ENCODE data around the gene PTPN3.

Gene PTPN3

DNA sequence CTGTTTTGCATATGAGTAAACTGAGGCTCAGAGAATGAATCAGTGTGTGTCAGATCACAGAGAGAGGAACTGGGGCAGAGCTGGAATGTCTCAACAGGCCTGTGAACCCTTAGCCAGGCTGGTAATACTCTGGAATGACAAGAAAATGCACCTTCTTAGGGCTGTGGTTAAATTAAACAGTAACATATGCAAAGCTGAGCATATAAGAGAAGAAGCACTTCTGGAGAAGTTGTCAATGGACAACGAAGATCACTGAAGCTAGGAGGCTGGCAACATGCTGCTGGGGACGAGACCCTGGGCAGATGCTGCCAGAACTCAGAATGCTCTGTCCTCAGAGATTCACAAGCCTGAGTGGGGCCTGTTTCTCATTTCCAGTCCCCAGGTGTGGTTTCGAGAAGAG, 112.6 kb downstream of the PTPN3 start:
- TF ChIP-seq, protein P1, sequence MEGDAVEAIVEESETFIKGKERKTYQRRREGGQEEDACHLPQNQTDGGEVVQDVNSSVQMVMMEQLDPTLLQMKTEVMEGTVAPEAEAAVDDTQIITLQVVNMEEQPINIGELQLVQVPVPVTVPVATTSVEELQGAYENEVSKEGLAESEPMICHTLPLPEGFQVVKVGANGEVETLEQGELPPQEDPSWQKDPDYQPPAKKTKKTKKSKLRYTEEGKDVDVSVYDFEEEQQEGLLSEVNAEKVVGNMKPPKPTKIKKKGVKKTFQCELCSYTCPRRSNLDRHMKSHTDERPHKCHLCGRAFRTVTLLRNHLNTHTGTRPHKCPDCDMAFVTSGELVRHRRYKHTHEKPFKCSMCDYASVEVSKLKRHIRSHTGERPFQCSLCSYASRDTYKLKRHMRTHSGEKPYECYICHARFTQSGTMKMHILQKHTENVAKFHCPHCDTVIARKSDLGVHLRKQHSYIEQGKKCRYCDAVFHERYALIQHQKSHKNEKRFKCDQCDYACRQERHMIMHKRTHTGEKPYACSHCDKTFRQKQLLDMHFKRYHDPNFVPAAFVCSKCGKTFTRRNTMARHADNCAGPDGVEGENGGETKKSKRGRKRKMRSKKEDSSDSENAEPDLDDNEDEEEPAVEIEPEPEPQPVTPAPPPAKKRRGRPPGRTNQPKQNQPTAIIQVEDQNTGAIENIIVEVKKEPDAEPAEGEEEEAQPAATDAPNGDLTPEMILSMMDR (IDR thresholded peaks at IDR 0.05): no peak
- Histone ChIP-seq H3K9me3 (no peaks in the 10 kb centered on the region), H3K27me3 (no peaks in the 10 kb centered on the region), H3K4me1 (no peaks in the 10 kb centered on the region), H3K27ac (no peak overlapping the region), H3K36me3 (peaks cover 95 to 100% (median 98%) of the 10 kb centered on the region in 3 donors), H3K4me3 (no peak overlapping the region)
- no peak for DNase-seq
- intact Hi-C loops (cut with DNase I; ENCODE audit: low total_unique reads): no loop called here

- TF ChIP-seq, protein P1 (IDR thresholded peaks at IDR 0.05): no peak
- peaks cover 95 to 100% (median 98%) of the 10 kb centered on the region in 3 donors for H3K36me3 ChIP-seq
- no peak overlapping the region for H3K4me3 ChIP-seq
- intact Hi-C loops (cut with DNase I; ENCODE audit: low total_unique reads): no loop called here
- no peak overlapping the region for H3K27ac ChIP-seq
- no peak for DNase-seq
- H3K27me3 ChIP-seq: no peaks in the 10 kb centered on the region
- no peaks in the 10 kb centered on the region for H3K4me1 ChIP-seq
- H3K9me3 ChIP-seq: peaks cover 0 to 1% (median 0%) of the 10 kb centered on the region in 3 donors
These were observed 114.2 kb downstream of the PTPN3 start for GRCh38 chr9:109383947-109384346.

DNA sequence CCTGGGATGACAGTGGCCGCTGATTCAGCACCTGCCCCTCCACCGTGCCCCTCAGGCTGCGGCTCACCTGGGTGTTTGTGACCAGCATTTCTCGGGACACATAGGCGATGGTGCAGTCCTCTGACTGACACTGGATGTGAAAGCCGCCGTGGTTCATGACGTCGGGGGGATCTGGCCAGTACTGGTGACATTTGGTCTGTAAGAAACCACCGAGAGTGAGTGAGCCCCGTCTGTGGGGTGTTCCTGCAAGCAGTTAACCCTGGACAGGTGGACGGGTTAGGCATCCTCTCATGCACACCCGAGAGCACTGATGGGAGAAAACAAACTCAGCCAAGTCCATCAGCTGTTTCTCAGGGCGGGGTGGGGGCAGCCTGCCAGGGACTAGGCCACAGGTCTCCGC, 114.8 kb downstream of the PTPN3 start:
- H3K36me3 ChIP-seq: peaks cover 95 to 100% (median 98%) of the 10 kb centered on the region in 3 donors
- no peak overlapping the region for H3K27ac ChIP-seq
- TF ChIP-seq, protein P1 (IDR thresholded peaks at IDR 0.05): no peak
- H3K27me3 ChIP-seq: no peaks in the 10 kb centered on the region
- H3K4me1 ChIP-seq: no peaks in the 10 kb centered on the region
- peaks cover 0 to 4% (median 0%) of the 10 kb centered on the region in 3 donors for H3K9me3 ChIP-seq
- intact Hi-C loops (cut with DNase I; ENCODE audit: low total_unique reads): no loop called here
- DNase-seq: no peak
- H3K4me3 ChIP-seq: no peak overlapping the region

- H3K9me3 ChIP-seq: peaks cover 0 to 4% (median 0%) of the 10 kb centered on the region in 3 donors
- no peak for DNase-seq
- H3K4me1 ChIP-seq: no peaks in the 10 kb centered on the region
- TF ChIP-seq, protein P1 (IDR thresholded peaks at IDR 0.05): no peak
- H3K27ac ChIP-seq: no peak overlapping the region
- no peaks in the 10 kb centered on the region for H3K27me3 ChIP-seq
- peaks cover 92 to 97% (median 93%) of the 10 kb centered on the region in 3 donors for H3K36me3 ChIP-seq
- intact Hi-C loops (cut with DNase I; ENCODE audit: low total_unique reads): no loop called here
- H3K4me3 ChIP-seq: no peak overlapping the region
These were observed 115.5 kb downstream of the PTPN3 start for GRCh38 chr9:109382585-109382984.

GRCh38 chr9:109382182-109382581, 115.9 kb downstream of the PTPN3 start:
- Histone ChIP-seq H3K4me3 (no peak overlapping the region), H3K27ac (no peak overlapping the region), H3K9me3 (peaks cover 0 to 4% (median 0%) of the 10 kb centered on the region in 3 donors), H3K4me1 (no peaks in the 10 kb centered on the region), H3K27me3 (no peaks in the 10 kb centered on the region), H3K36me3 (peaks cover 88 to 93% (median 91%) of the 10 kb centered on the region in 3 donors)
- TF ChIP-seq, protein P1 (IDR thresholded peaks at IDR 0.05): no peak
- no peak for DNase-seq
- intact Hi-C loops (cut with DNase I; ENCODE audit: low total_unique reads): no loop called here
